GM12878 (cell line): Measurements from ENCODE around the gene SLC46A2. TPM values are rescaled to one million over a fixed set of nuclear protein-coding genes. Genes with fewer than 3 reads are reported as not detected.

Experiments
- ATAC-seq: fragments of 200-7000 bp; cut with Tn5 transposase; 3 replicates; pipeline ENCODE4 v1.9.1; 2020; ENCODE audit warnings: mild to moderate bottlenecking, moderate library complexity
- BruUV-seq: library from RNA; stranded (reverse); fragments of 400-500 nt; replicated peaks from 2 replicates; lab custom pipeline; 2021; lab: Mats Ljungman, UMichigan
- CTCF ChIA-PET: fragments of 300-600 bp; sonication (Branson Sonifier 250); formaldehyde crosslinking; extraction: SDS; loops from one replicate; lab custom pipeline; 2021; ENCODE audit warnings: inconsistent platforms; lab: Yijun Ruan, JAX
- POLR2A ChIA-PET: fragments of 350-600 bp; formaldehyde crosslinking; extraction: SDS; loops from one replicate; lab custom pipeline; 2021; ENCODE audit warnings: inconsistent platforms; lab: Charles Lee
- RAD21 ChIA-PET: fragments of 300-600 bp; sonication (Branson Sonifier 250); formaldehyde crosslinking; loops from one replicate; lab custom pipeline; 2023; ENCODE audit warnings: antibody characterized with exemption; ENCODE audit not compliant: unreplicated experiment; lab: Charles Lee
- SMC1A ChIA-PET: fragments of 300-600 bp; sonication (Branson Sonifier 250); formaldehyde crosslinking; loops from one replicate; lab custom pipeline; 2023; ENCODE audit not compliant: unreplicated experiment, uncharacterized antibody; lab: Charles Lee
- DNase-seq: peaks from one replicate; pipeline ENCODE4 v3.0.0-alpha.2; 2011; ENCODE audit warnings: low read depth, low spot score
- FAIRE-seq: peaks from 3 replicates; lab custom pipeline; 2011; peaks lifted over from hg19 to GRCh38; lab: Jason Lieb, UNC
- H2AFZ ChIP-seq: 2 replicates; pipeline ENCODE4 v1.6.0; 2011; ENCODE audit warnings: low read depth, low read length, control low read depth; ENCODE audit not compliant: control insufficient read depth
- H3K27ac ChIP-seq: 2 replicates; pipeline ENCODE4 v1.5.1; 2011; ENCODE audit warnings: control low read depth; ENCODE audit not compliant: control insufficient read depth, insufficient read depth
- H3K27me3 ChIP-seq, 2 experiments: replicated peaks in 1 of 2; 2 replicates each; pipeline versions ENCODE4 v1.6.0 to v1.6.1; 2011; ENCODE audit warnings: low read length in 1 of 2; ENCODE audit not compliant: control insufficient read depth in 2 of 2, insufficient read depth in 2 of 2
- H3K36me3 ChIP-seq, 2 experiments: 2 replicates each; pipeline ENCODE4 v1.5.1; 2011; ENCODE audit warnings: low read length in 1 of 2; ENCODE audit not compliant: control insufficient read depth in 2 of 2, insufficient read depth in 2 of 2
- H3K4me1 ChIP-seq: 2 replicates; pipeline ENCODE4 v1.6.1; 2011; ENCODE audit warnings: mild to moderate bottlenecking, low read length, moderate library complexity, mixed read lengths; ENCODE audit not compliant: control insufficient read depth, insufficient read depth
- H3K4me2 ChIP-seq: 2 replicates; pipeline ENCODE4 v1.6.0; 2011; ENCODE audit warnings: control low read depth; ENCODE audit not compliant: control insufficient read depth, insufficient read depth
- H3K4me3 ChIP-seq: fragments of 200-600 bp; sonication (generic); 2 replicates; pipeline ENCODE4 v1.5.1; 2016
- H3K79me2 ChIP-seq: 2 replicates; pipeline ENCODE4 v1.6.0; 2011; ENCODE audit warnings: low read length; ENCODE audit not compliant: control insufficient read depth, insufficient read depth
- H3K9ac ChIP-seq: 2 replicates; pipeline ENCODE4 v1.8.0; 2011; ENCODE audit warnings: low read length, control low read depth, mixed read lengths; ENCODE audit not compliant: control insufficient read depth, insufficient read depth
- H3K9me3 ChIP-seq: replicated peaks from 3 replicates; pipeline ENCODE4 v1.5.1; 2011; ENCODE audit warnings: mild to moderate bottlenecking, low read length; ENCODE audit not compliant: control insufficient read depth, insufficient read depth
- H4K20me1 ChIP-seq: 2 replicates; pipeline ENCODE4 v1.6.0; 2011; ENCODE audit not compliant: control insufficient read depth, insufficient read depth
- FOS ChIP-seq: IDR thresholded peaks from 3 replicates; pipeline ENCODE4 v1.6.1; 2011; ENCODE audit warnings: borderline replicate concordance; ENCODE audit not compliant: insufficient read length; ENCODE audit errors: extremely low read depth
- FOXM1 ChIP-seq: IDR thresholded peaks from 2 replicates; pipeline ENCODE4 v1.6.1; 2012; ENCODE audit warnings: low read depth, mild to moderate bottlenecking, inconsistent platforms, low read length, moderate library complexity
- GABPA ChIP-seq: IDR thresholded peaks from 2 replicates; pipeline ENCODE4 v1.6.1; 2014; ENCODE audit warnings: antibody characterized with exemption, low read depth, mild to moderate bottlenecking, inconsistent platforms
- HDGF ChIP-seq: fragments of 450-650 bp; IDR thresholded peaks from 2 replicates; pipeline ENCODE4 v1.6.1; 2016; ENCODE audit warnings: antibody characterized with exemption
- KDM1A ChIP-seq: fragments of 200-600 bp; sonication (generic); IDR thresholded peaks from 2 replicates; pipeline ENCODE4 v1.6.1; 2016; ENCODE audit warnings: borderline replicate concordance
- LARP7 ChIP-seq: fragments of 450-650 bp; IDR thresholded peaks from 2 replicates; pipeline ENCODE4 v1.6.1; 2017; ENCODE audit warnings: mild to moderate bottlenecking
- MEF2B ChIP-seq: fragments of 450-650 bp; IDR thresholded peaks from 2 replicates; pipeline ENCODE4 v1.6.1; 2018; ENCODE audit warnings: mild to moderate bottlenecking, moderate library complexity; ENCODE audit not compliant: partially characterized antibody, poor library complexity, severe bottlenecking
- NBN ChIP-seq: fragments of 450-650 bp; IDR thresholded peaks from 2 replicates; pipeline ENCODE4 v1.6.1; 2016
- WGBS: methylation state at CpG from one replicate; pipeline ENCODE4 v1.1.6; 2016; ENCODE audit warnings: low lambda C conversion rate; ENCODE audit not compliant: insufficient replicate concordance, insufficient coverage; ENCODE audit errors: missing lambda C conversion rate; 5-methylcytosine and 5-hydroxymethylcytosine counted together
- in situ Hi-C: fragments of 300-500 bp; cut with MboI; formaldehyde crosslinking; loops from 9 replicates; pipeline ENCODE4 v1.14.3; 2018; ENCODE audit warnings: mixed read lengths
- intact Hi-C: fragments of 100-400 bp; cut with micrococcal nuclease; formaldehyde crosslinking; loops from one replicate; pipeline ENCODE4 v1.14.2; 2022; ENCODE audit not compliant: unreplicated experiment
- polyA plus RNA-seq, 11 experiments: library from polyadenylated mRNA; depleted of rRNA in 4 of 11; unstranded in 6 of 11; stranded (reverse) in 5 of 11; fragments of >200 nt; fragmentation: Nextera tagmentation in 4 of 11; fragmentation: Illumina TruSeq in 1 of 11; extraction: Ambion mirVana in 4 of 11; extraction: Trizol in 1 of 11; gene quantifications; 1 replicate in 1 of 11; 2 replicates in 10 of 11; pipeline versions ENCODE4 v1.2.1 to v1.2.3, GENCODE V29; 2011 to 2016; ENCODE audit warnings: inconsistent platforms in 2 of 11, missing spikeins in 2 of 11, low read depth in 1 of 11
- total RNA-seq, 4 experiments: library from RNA; depleted of rRNA in 3 of 4; stranded (reverse); fragments of >200 nt in 3 of 4; fragmentation: Illumina TruSeq in 1 of 4; extraction: Trizol in 1 of 4; gene quantifications; 2 replicates each; pipeline versions ENCODE4 v1.2.1 to v1.2.3, GENCODE V29; 2013 to 2021
- TF ChIP-seq, protein P1 (sequence below): IDR thresholded peaks from 2 replicates; pipeline ENCODE4 v1.6.1; 2011; ENCODE audit warnings: borderline replicate concordance, low read depth, mild to moderate bottlenecking, moderate library complexity, low read length; ENCODE audit not compliant: insufficient read depth, poor library complexity, severe bottlenecking
- TF ChIP-seq, protein P2 (sequence below): fragments of 450-650 bp; IDR thresholded peaks from 2 replicates; pipeline ENCODE4 v1.6.1; 2016; ENCODE audit warnings: mild to moderate bottlenecking
- TF ChIP-seq, protein P3 (sequence below): fragments of 450-650 bp; IDR thresholded peaks from 2 replicates; pipeline ENCODE4 v1.6.1; 2018; ENCODE audit warnings: borderline replicate concordance, mild to moderate bottlenecking; ENCODE audit not compliant: partially characterized antibody

Gene SLC46A2
- total and polyA plus RNA-seq, 10 of the 15 experiments (the other 5 are each of a cell fraction or from before 2014, with no cell fraction given), result not detected

DNA sequence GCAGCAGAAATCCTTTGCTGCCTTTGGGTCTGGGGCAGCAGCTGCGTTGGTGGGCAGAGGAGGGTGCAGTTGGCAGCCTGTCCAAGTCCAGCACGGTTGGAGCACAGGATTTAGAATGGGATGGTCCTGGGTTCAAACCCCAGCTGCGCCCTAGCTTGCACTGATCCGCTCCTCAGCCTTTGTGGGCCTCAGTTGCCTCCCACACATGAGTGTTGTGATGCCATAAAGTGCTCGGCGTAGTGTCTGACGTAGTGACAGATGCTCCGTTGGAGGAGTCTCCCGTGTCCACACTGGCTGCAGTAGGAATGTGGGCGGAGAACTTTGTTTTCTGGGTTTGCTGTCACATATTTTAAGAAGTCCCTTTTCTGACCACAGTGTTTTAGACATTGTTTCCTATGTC lies 36.0 kb downstream of the SLC46A2 start:
- Histone ChIP-seq H3K27me3 (no peaks in the 10 kb centered on the region; a peak in 1 of 4 replicates), H4K20me1 (no peaks in the 10 kb centered on the region), H3K36me3 (no peaks in the 10 kb centered on the region), H3K79me2 (no peaks in the 10 kb centered on the region), H3K27ac (no peak overlapping the region), H3K4me2 (no peak overlapping the region), H2AFZ (no peak overlapping the region), H3K4me1 (peaks cover 13% of the 10 kb centered on the region), H3K9me3 (no peaks in the 10 kb centered on the region), H3K4me3 (no peak overlapping the region), H3K9ac (no peak overlapping the region)
- ChIA-PET RAD21 (no interaction called here), CTCF (interaction anchor here (1.5 kb wide), 1 partner anchor 9 kb away, joined by 7 read pairs; no protein-coding TSS in a partner anchor), POLR2A (no interaction called here), SMC1A (no interaction called here)
- no peak for TF ChIP-seq FOS
- TF ChIP-seq FOXM1, result no peak
- DNase-seq (no peak), ATAC-seq (no peak), FAIRE-seq (no peak)
- no TSS peak for BruUV-seq
- in situ Hi-C loops, result no loop called here
- intact Hi-C loops, result no loop called here
- 58% methylated on average over 10 of the region's 10 CpGs for WGBS

DNA sequence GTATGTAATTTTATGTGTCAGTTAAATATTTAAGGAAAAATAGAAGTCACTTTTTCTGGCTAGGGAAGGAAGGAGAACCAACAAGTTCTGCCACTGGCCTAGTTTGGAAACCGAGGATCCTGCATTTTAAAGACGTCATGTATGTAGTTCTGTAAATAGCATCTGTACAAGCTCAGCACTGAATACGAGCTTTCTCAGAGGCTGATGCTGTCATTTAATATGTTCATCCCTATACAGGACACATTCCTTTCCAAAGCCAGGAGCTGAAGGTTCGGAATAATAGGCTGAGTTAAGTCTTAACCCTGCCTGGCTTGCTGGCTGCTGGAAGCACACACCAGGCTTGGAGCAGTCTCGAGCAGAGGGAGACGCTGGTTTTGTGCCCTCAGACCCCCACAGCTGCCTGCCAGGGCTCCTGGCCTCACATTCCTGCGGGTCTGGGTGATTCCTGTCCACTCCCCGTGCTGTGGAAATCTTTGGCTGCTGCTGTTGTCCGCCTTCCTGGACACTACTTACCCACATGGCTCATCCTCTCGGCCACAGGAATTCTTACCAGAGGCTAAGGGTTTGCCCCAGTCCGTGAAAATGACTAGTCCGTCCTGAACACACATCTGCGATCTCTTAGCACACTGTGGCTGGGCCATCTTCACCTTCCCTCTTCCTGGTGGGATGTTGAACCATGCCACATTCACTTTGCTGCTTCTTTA lies 36.6 kb downstream of the SLC46A2 start:
- Histone ChIP-seq H3K27ac (no peak overlapping the region), H3K36me3 (no peaks in the 10 kb centered on the region), H3K4me2 (no peak overlapping the region), H3K4me3 (no peak overlapping the region), H3K9ac (no peak overlapping the region), H3K27me3 (no peaks in the 10 kb centered on the region; a peak in 1 of 4 replicates), H3K4me1 (peaks cover 13% of the 10 kb centered on the region), H3K9me3 (no peaks in the 10 kb centered on the region), H4K20me1 (no peaks in the 10 kb centered on the region), H3K79me2 (no peaks in the 10 kb centered on the region), H2AFZ (no peak overlapping the region)
- ChIA-PET SMC1A (interaction anchor here (1.2 kb wide), 1 partner anchor 49 kb away, joined by 4 read pairs; no protein-coding TSS in a partner anchor), RAD21 (no interaction called here), POLR2A (no interaction called here), CTCF (interaction anchor here (1.8 kb wide), 1 partner anchor 49 kb away, joined by 8 read pairs; no protein-coding TSS in a partner anchor)
- DNase-seq (no peak), ATAC-seq (no peak), FAIRE-seq (no peak)
- BruUV-seq, result no TSS peak
- in situ Hi-C loops (no loop called here), intact Hi-C loops (no loop called here)
- WGBS, result 57% methylated on average over 13 of the region's 13 CpGs
- TF ChIP-seq MEF2B (no peak), FOXM1 (no peak), KDM1A (no peak), HDGF (no peak), NBN (no peak), GABPA (no peak), LARP7 (no peak)
- TF ChIP-seq, protein P1, sequence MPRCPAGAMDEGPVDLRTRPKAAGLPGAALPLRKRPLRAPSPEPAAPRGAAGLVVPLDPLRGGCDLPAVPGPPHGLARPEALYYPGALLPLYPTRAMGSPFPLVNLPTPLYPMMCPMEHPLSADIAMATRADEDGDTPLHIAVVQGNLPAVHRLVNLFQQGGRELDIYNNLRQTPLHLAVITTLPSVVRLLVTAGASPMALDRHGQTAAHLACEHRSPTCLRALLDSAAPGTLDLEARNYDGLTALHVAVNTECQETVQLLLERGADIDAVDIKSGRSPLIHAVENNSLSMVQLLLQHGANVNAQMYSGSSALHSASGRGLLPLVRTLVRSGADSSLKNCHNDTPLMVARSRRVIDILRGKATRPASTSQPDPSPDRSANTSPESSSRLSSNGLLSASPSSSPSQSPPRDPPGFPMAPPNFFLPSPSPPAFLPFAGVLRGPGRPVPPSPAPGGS, result no peak
- TF ChIP-seq, protein P2, sequence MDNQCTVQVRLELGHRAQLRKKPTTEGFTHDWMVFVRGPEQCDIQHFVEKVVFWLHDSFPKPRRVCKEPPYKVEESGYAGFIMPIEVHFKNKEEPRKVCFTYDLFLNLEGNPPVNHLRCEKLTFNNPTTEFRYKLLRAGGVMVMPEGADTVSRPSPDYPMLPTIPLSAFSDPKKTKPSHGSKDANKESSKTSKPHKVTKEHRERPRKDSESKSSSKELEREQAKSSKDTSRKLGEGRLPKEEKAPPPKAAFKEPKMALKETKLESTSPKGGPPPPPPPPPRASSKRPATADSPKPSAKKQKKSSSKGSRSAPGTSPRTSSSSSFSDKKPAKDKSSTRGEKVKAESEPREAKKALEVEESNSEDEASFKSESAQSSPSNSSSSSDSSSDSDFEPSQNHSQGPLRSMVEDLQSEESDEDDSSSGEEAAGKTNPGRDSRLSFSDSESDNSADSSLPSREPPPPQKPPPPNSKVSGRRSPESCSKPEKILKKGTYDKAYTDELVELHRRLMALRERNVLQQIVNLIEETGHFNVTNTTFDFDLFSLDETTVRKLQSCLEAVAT, result no peak
- TF ChIP-seq, protein P3, sequence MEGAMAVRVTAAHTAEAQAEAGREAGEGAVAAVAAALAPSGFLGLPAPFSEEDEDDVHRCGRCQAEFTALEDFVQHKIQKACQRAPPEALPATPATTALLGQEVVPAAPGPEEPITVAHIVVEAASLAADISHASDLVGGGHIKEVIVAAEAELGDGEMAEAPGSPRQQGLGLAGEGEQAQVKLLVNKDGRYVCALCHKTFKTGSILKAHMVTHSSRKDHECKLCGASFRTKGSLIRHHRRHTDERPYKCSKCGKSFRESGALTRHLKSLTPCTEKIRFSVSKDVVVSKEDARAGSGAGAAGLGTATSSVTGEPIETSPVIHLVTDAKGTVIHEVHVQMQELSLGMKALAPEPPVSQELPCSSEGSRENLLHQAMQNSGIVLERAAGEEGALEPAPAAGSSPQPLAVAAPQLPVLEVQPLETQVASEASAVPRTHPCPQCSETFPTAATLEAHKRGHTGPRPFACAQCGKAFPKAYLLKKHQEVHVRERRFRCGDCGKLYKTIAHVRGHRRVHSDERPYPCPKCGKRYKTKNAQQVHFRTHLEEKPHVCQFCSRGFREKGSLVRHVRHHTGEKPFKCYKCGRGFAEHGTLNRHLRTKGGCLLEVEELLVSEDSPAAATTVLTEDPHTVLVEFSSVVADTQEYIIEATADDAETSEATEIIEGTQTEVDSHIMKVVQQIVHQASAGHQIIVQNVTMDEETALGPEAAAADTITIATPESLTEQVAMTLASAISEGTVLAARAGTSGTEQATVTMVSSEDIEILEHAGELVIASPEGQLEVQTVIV, result no peak
